SKM-1 (cell line): Measurements from ENCODE around the gene CEP57L1.

ENCODE experiments used
- DNase-seq: peaks from one replicate; lab custom pipeline; 2025; ENCODE audit not compliant: unreplicated experiment; lab: John Stamatoyannopoulos, UW

CEP57L1 gene

DNA sequence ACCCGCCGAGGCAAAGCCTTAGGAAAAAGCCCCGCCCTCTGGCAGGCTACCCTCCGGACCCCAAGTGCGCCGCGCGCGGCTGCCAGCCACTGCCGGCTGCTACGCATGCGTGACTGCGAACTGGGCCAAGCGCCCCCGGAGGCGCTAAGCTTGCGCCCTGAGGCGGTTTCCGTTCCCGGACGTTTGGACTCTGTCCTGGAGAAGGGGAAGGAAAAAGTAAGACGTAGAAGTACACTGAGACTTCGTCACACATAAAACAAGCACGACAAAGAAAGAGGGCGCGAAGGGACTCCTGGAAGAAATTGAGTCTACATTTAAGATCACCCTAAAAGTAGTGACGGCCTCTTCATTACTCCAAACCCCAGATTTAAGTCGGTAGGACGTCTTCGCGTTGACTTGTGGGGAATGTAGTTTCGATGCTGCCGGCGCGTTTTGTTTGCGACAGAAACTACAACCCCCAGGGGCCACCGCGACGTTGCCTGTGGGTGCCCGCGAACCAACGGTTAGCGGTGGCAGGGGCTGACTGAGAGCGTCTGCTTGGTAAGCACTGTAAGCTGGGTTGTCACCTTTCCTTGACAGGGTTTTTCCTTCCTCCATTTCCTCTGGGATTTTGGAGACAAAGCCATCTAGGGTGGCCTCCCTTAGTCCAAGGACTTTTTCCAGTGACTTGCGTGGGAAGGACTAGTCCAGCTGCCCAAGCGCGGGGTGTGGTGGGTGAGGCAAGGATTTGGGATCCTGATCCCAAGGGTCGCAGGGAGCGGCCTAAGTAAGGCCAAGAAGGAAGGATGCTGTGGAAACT, at the start of gene CEP57L1:
TSS of gene CEP57L1 (plus strand) at position 472 of the 799 bp plus-strand sequence. CDS start 49,715 bp downstream, outside the sequence.
- DNase-seq = peak; percentile 94

- DNase-seq = no peak
These were observed 47.1 kb upstream of the CEP57L1 start for GRCh38 chr6:109048176-109048575.

- DNase-seq = no peak
These were observed 46.5 kb upstream of the CEP57L1 start for GRCh38 chr6:109048670-109049415.

DNA sequence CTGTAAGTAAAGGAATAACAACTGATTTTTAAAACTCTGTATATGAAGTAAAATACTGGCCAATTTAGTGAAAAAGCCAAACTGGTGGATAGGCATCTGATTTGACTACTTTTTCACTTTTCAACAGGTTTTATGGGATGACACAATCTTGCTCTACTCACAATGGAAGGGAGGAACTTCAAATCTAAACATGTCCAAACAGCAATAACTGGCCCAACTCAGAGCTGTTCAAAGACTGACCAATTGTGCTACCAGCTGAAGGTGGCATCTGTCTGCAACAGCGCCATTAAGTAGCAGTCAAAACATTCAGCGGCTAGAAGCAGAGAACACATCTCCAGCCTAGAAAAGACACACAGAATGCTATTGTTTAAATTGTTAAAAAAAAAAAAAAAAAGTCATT, 45.3 kb upstream of the CEP57L1 start:
- no peak for DNase-seq

- DNase-seq = no peak
These were observed 44.7 kb upstream of the CEP57L1 start for GRCh38 chr6:109050447-109051102.

DNA sequence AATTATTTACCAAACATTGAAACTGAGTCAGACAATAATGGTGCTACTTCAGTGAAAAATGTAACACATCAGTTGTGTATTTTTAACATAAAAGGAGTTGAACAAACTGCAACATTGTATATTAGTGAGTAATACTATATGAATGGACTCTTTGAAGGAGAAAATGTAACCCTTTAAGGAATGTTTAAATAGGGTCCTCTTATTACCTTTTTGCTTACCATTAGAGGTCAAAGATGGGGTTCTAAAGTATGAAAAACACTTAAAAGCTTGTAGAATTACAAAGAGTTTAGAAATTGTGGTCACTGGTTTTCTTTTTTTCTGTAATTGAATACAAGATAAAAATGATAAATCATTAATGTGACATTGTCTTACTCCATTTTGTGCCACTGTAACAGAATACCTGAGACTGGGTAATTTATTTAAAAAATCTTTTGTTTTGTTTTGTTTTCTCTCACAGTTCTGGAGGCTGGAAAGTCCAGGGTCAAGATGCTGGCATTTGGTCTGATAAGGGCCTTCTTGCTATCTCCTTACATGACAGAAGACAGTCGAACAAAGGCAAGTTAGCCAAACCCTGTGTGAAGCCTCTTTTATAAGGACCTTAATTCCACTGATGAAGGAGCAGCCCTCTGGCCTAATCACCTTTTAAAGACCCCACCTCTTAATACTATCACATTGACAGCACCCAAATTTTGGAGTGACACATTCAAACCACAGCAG, 43.8 kb upstream of the CEP57L1 start:
- DNase-seq = no peak

- DNase-seq = no peak
These were observed 43.2 kb upstream of the CEP57L1 start for GRCh38 chr6:109052018-109052651.

DNA sequence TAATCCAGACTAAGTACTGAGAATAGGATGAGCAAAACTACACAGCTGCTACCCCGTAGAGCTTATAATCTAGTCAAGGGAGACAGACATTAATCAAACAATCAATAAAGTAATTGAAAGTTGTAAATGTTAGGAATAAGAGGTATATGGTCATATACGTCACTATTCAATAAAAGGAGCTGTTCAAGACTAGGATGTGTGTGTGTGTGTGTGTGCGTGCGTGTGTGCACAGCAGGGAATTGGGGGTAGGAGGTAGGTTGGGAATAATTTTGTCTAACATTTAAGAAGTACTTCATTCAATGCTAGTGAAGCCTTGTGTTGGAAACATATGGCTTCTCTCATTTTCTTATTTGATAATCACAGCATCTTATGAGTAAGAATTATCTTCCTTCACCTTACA, 42.5 kb upstream of the CEP57L1 start:
- DNase-seq = no peak

GRCh38 chr6:109053336-109053735, 42.0 kb upstream of the CEP57L1 start:
- no peak for DNase-seq

GRCh38 chr6:109055771-109056235, 39.5 kb upstream of the CEP57L1 start:
- no peak for DNase-seq

DNA sequence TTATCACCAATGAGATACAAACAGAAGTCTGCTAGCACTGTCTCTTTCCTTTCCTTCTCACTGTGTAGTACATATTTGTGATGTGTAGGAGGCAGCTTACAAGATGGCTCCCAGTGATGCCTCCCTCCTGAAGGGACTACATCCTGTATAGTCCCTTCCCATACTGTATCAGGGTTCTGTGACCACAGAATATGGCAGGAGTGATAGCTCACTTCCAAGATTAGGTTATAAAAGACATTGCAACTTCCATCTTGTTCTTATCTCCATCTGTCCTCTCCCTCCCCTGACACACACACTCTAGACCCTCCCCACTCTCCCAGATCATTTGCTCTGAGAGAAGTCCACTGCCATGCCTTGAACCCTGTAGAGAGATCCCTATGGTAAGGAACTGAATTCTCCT, 38.6 kb upstream of the CEP57L1 start:
- DNase-seq = no peak

- DNase-seq = no peak
These were observed 36.7 kb upstream of the CEP57L1 start for GRCh38 chr6:109058620-109059019.

DNA sequence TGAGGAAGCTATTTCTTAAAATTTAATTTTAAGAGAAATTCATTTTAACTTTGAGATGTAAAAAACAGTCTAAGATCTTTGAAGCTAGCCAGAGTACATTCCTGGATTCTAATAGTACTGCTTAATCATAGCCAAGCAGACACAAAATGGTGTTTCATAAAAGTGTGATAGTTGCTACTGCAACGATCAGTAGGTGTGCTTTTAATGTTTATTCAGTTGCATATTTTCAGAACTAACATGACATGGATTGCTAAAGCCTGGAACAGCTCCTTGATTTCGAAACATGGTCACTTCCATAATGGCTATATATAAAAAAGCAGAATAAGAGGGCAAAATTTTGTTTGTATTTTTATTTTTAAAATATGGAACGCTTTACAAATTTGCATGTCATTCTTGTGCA, 36.2 kb upstream of the CEP57L1 start:
- DNase-seq = no peak

DNA sequence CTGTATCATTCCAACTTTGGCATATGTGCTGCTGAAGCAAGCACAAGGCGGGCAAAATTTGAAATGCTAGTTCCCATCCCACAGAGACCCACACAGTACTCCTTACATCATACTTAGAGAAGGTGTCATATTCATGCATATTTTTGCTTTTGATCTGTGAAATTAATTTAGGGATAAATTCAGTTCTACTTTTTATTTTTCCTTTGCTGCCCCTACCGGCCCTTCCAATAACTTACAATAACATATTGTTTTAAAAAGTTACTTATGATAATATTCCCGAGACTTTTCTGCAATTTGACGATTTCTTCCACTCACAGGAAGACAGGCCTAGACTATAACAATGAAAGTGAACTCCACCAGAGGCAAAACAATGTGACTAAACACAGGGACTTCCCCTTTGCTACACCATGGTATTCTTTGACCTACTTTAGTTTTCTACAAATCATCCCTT, 35.7 kb upstream of the CEP57L1 start:
- DNase-seq = peak; percentile 33

DNA sequence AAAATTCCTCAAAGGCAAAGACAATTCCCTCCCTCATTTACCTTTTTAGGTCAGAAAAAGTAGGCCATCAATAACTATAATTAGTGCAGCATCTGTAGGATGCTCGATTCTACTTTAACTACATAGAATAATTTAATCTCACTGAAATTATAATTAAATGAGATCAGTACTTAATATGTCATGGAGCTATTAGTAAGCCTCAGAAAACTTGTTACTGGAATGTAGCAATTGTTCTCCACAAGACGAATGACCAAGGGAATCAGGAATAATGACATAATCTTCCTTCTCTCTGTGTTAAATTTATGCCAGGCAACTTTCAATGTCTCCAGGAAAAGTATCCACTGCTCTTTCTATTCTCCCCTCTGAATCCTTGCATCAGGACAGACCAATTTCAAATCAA, 34.7 kb upstream of the CEP57L1 start:
- DNase-seq = no peak

DNA sequence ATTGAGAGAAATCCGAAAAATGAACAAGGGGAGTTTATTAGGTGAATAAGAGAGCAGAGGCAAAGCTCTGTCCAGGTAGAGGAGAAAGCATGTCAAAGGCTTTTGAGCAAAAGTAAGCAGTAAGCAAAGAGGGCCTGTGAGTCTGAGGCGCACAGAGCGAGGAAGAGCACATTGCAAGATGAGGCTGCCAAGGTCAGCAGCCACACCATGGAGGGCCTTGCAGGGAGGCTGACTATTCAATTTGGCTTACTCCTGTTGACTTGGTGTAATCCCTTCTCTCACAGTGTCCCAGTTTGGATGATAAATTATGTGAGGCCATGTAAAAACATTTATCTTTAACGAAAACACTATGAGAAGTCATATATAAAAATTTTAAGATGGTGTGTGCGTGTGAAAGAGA, 33.1 kb upstream of the CEP57L1 start:
- no peak for DNase-seq

- DNase-seq = no peak
These were observed 32.4 kb upstream of the CEP57L1 start for GRCh38 chr6:109062767-109063352.

- DNase-seq = no peak
These were observed 25.6 kb upstream of the CEP57L1 start for GRCh38 chr6:109069746-109070145.

GRCh38 chr6:109071125-109071917, 24.0 kb upstream of the CEP57L1 start:
- no peak for DNase-seq
